ENCODE measurements around the gene BCAS3. TPM values are rescaled to one million over a fixed set of nuclear protein-coding genes. Genes with fewer than 3 reads are reported as not detected.

Gene BCAS3
- total RNA-seq, 1 donor from 2014 or later = 15.2 TPM

- no peak overlapping the region for H3K4me3 ChIP-seq (ENCODE audit: low read depth, low read length)
- TF ChIP-seq CTCF (conservative IDR thresholded peaks at IDR 0.05; ENCODE audit: low read depth, low read length) = no peak
- no peak for DNase-seq (ENCODE audit: low read depth)
Measured at GRCh38 chr17:61310590-61310989, 632.9 kb downstream of the BCAS3 start.

GRCh38 chr17:61312406-61313295 is 635.0 kb downstream of the BCAS3 start:
- H3K4me3 ChIP-seq (ENCODE audit: low read depth, low read length) = no peak overlapping the region
- no peak for DNase-seq (ENCODE audit: low read depth)
- TF ChIP-seq CTCF (conservative IDR thresholded peaks at IDR 0.05; ENCODE audit: low read depth, low read length) = no peak

GRCh38 chr17:61313461-61314326 is 636.0 kb downstream of the BCAS3 start:
- no peak for TF ChIP-seq CTCF (conservative IDR thresholded peaks at IDR 0.05; ENCODE audit: low read depth, low read length)
- no peak for DNase-seq (ENCODE audit: low read depth)
- no peak overlapping the region for H3K4me3 ChIP-seq (ENCODE audit: low read depth, low read length)

- DNase-seq (ENCODE audit: low read depth) = no peak
- H3K4me3 ChIP-seq (ENCODE audit: low read depth, low read length) = no peak overlapping the region
- TF ChIP-seq CTCF (conservative IDR thresholded peaks at IDR 0.05; ENCODE audit: low read depth, low read length) = no peak
Measured at GRCh38 chr17:61314368-61315078, 636.9 kb downstream of the BCAS3 start.

- DNase-seq (ENCODE audit: low read depth) = no peak
- TF ChIP-seq CTCF (conservative IDR thresholded peaks at IDR 0.05; ENCODE audit: low read depth, low read length) = no peak
- H3K4me3 ChIP-seq (ENCODE audit: low read depth, low read length) = no peak overlapping the region
Measured at GRCh38 chr17:61316633-61317032, 639.0 kb downstream of the BCAS3 start.

- TF ChIP-seq CTCF (conservative IDR thresholded peaks at IDR 0.05; ENCODE audit: low read depth, low read length) = no peak
- no peak for DNase-seq (ENCODE audit: low read depth)
- H3K4me3 ChIP-seq (ENCODE audit: low read depth, low read length) = no peak overlapping the region
Measured at GRCh38 chr17:61317779-61318178, 640.1 kb downstream of the BCAS3 start.
